ENCODE results near the gene SOWAHA.
A peak's percentile ranks its signal among the peaks of the same experiment; 100 is the strongest.

The SOWAHA gene

DNA sequence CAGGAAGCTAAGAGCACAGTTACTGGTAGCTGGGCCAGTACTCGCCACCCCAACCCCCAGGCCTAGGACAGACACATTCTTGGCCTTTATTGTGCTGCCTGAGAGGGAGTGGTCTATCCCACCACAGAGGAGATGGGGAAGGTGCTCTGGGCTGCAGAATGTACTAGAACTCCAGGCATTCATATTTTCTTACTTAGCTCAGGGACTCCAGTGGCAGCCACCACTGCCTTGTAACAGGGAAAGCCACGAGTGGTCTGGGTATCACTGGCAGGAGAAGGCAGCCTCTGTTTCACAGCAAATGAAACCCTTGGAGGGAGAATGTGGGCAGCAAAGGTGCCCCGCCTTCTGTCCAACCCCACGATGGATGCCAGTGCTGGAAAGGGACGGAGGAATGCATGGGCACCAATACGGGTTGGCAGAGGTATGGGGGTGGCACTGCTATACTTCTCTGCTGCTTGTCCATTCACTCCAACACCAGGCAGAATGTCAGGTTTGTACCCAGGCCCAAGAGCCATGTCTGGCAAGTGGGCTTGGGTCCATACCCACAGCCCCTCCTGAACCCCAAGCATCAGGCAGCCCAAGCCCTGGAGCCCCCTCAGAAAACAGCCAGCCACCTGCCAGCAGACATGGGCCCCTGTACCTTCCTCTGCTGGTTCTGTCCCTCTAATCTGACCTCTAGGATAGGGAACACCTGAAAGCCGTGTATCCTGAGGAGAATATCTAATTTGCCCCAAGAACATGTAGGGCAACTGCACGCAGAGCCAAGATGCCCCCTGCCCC is 40.6 kb upstream of the SOWAHA start:
- Histone ChIP-seq H3K9ac (ENCODE audit: low read depth, low read length) (no peak overlapping the region), H3K36me3 (ENCODE audit: insufficient read depth, low read depth, low read length) (no peaks in the 10 kb centered on the region), H3K27ac (ENCODE audit: low read length) (no peak overlapping the region), H3K27me3 (ENCODE audit: insufficient read depth, low read length) (peaks cover 32% of the 10 kb centered on the region), H3K4me1 (ENCODE audit: insufficient read depth, low read length) (peaks cover 28% of the 10 kb centered on the region), H3K9me3 (ENCODE audit: insufficient read depth, low read depth, low read length) (no peaks in the 10 kb centered on the region), H3K4me3 (ENCODE audit: low read length) (no peak overlapping the region)

DNA sequence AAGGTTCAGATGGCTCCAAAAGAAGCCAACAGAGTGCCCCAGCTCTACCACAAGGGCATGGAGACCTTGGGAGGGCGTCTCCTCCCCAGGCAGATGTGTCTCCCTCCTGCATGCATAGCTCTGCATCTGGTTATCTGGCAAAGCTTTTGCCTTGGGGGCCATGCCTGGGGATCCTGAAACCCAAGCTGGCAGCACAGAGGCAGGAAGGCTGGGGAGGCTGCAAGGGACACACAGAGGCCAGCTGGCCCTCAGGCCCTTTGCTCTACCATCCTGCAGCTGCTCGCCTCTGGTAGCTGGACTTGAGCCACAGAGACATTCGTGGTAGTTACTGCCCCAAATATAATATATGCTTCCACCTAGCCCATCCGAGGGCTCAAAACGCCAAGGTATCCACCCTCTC is 40.0 kb upstream of the SOWAHA start:
- Histone ChIP-seq H3K27me3 (ENCODE audit: insufficient read depth, low read length) (peaks cover 38% of the 10 kb centered on the region), H3K36me3 (ENCODE audit: insufficient read depth, low read depth, low read length) (no peaks in the 10 kb centered on the region), H3K9me3 (ENCODE audit: insufficient read depth, low read depth, low read length) (no peaks in the 10 kb centered on the region), H3K9ac (ENCODE audit: low read depth, low read length) (no peak overlapping the region), H3K27ac (ENCODE audit: low read length) (no peak overlapping the region), H3K4me1 (ENCODE audit: insufficient read depth, low read length) (peaks cover 28% of the 10 kb centered on the region), H3K4me3 (ENCODE audit: low read length) (no peak overlapping the region)

GRCh38 chr5:132773601-132774355 is 39.3 kb upstream of the SOWAHA start:
- H3K4me1 ChIP-seq (ENCODE audit: insufficient read depth, low read length), result peaks cover 28% of the 10 kb centered on the region
- H3K27ac ChIP-seq (ENCODE audit: low read length), result no peak overlapping the region
- no peak overlapping the region for H3K4me3 ChIP-seq (ENCODE audit: low read length)
- H3K36me3 ChIP-seq (ENCODE audit: insufficient read depth, low read depth, low read length), result no peaks in the 10 kb centered on the region
- no peaks in the 10 kb centered on the region for H3K9me3 ChIP-seq (ENCODE audit: insufficient read depth, low read depth, low read length)
- H3K27me3 ChIP-seq (ENCODE audit: insufficient read depth, low read length), result peaks cover 45% of the 10 kb centered on the region
- no peak overlapping the region for H3K9ac ChIP-seq (ENCODE audit: low read depth, low read length)

GRCh38 chr5:132774406-132774805 is 38.7 kb upstream of the SOWAHA start:
- Histone ChIP-seq H3K27me3 (ENCODE audit: insufficient read depth, low read length) (peaks cover 51% of the 10 kb centered on the region), H3K9ac (ENCODE audit: low read depth, low read length) (no peak overlapping the region), H3K4me3 (ENCODE audit: low read length) (no peak overlapping the region), H3K4me1 (ENCODE audit: insufficient read depth, low read length) (peaks cover 28% of the 10 kb centered on the region), H3K36me3 (ENCODE audit: insufficient read depth, low read depth, low read length) (no peaks in the 10 kb centered on the region), H3K27ac (ENCODE audit: low read length) (no peak overlapping the region), H3K9me3 (ENCODE audit: insufficient read depth, low read depth, low read length) (no peaks in the 10 kb centered on the region)

GRCh38 chr5:132774896-132775295 is 38.2 kb upstream of the SOWAHA start:
- Histone ChIP-seq H3K4me1 (ENCODE audit: insufficient read depth, low read length) (peaks cover 28% of the 10 kb centered on the region), H3K27ac (ENCODE audit: low read length) (no peak overlapping the region), H3K27me3 (ENCODE audit: insufficient read depth, low read length) (peaks cover 56% of the 10 kb centered on the region), H3K4me3 (ENCODE audit: low read length) (no peak overlapping the region), H3K36me3 (ENCODE audit: insufficient read depth, low read depth, low read length) (no peaks in the 10 kb centered on the region), H3K9me3 (ENCODE audit: insufficient read depth, low read depth, low read length) (no peaks in the 10 kb centered on the region), H3K9ac (ENCODE audit: low read depth, low read length) (no peak overlapping the region)

DNA sequence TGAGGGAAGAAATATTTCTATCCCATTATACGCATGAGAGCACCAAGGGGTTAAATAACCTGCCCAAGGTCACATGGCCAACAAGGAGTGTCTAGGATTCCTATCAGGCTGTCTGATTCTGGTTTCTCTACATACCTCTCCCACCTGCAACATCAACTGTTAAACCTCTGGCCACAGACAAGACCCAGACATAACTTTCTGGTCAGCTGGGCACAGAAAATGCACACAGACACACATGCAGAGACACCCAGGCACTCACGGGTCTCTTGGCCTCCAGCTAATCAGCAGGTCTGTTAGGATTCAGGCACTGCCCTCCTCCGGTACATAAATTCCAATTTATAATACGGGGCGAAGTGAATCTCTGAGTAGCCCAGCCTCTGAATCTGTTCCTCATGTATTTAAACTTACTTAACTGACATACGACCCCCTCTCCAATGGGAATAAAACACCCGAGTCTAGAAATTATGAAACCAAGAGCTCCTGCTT is 37.6 kb upstream of the SOWAHA start:
- Histone ChIP-seq H3K27me3 (ENCODE audit: insufficient read depth, low read length) (peaks cover 57% of the 10 kb centered on the region), H3K9ac (ENCODE audit: low read depth, low read length) (no peak overlapping the region), H3K36me3 (ENCODE audit: insufficient read depth, low read depth, low read length) (no peaks in the 10 kb centered on the region), H3K27ac (ENCODE audit: low read length) (no peak overlapping the region), H3K4me1 (ENCODE audit: insufficient read depth, low read length) (peaks cover 27% of the 10 kb centered on the region), H3K4me3 (ENCODE audit: low read length) (peak overlapping the region; percentile 72; the same call in 1 of the 2 replicates), H3K9me3 (ENCODE audit: insufficient read depth, low read depth, low read length) (no peaks in the 10 kb centered on the region)

GRCh38 chr5:132776131-132776937 is 36.8 kb upstream of the SOWAHA start:
- H3K27ac ChIP-seq (ENCODE audit: low read length), result no peak overlapping the region

GRCh38 chr5:132776938-132777208 is 36.2 kb upstream of the SOWAHA start:
- Histone ChIP-seq H3K9ac (ENCODE audit: low read depth, low read length) (peak overlapping the region; percentile 15; the same call in 1 of the 2 replicates), H3K4me3 (ENCODE audit: low read length) (peak overlapping the region; percentile 72; the same call in 1 of the 2 replicates), H3K36me3 (ENCODE audit: insufficient read depth, low read depth, low read length) (no peaks in the 10 kb centered on the region), H3K27ac (ENCODE audit: low read length) (no peak overlapping the region), H3K4me1 (ENCODE audit: insufficient read depth, low read length) (peaks cover 14% of the 10 kb centered on the region), H3K9me3 (ENCODE audit: insufficient read depth, low read depth, low read length) (no peaks in the 10 kb centered on the region), H3K27me3 (ENCODE audit: insufficient read depth, low read length) (peaks cover 68% of the 10 kb centered on the region)

More at GRCh38 chr5:132776131-132776937, 36.8 kb upstream of the SOWAHA start:
- Histone ChIP-seq H3K9me3 (ENCODE audit: insufficient read depth, low read depth, low read length) (no peaks in the 10 kb centered on the region), H3K9ac (ENCODE audit: low read depth, low read length) (peak overlapping the region; percentile 15; the same call in 1 of the 2 replicates), H3K27me3 (ENCODE audit: insufficient read depth, low read length) (peaks cover 63% of the 10 kb centered on the region), H3K4me1 (ENCODE audit: insufficient read depth, low read length) (peaks cover 19% of the 10 kb centered on the region), H3K36me3 (ENCODE audit: insufficient read depth, low read depth, low read length) (no peaks in the 10 kb centered on the region), H3K4me3 (ENCODE audit: low read length) (peak overlapping the region; percentile 72)

GRCh38 chr5:132777209-132778069 is 35.7 kb upstream of the SOWAHA start, which contains the start of gene SEPTIN8:
Gene SEPTIN8 (minus strand): TSS chr5:132777239. CDS start chr5:132777137, 102 bp downstream.
- no peaks in the 10 kb centered on the region for H3K36me3 ChIP-seq (ENCODE audit: insufficient read depth, low read depth, low read length)
- H3K9ac ChIP-seq (ENCODE audit: low read depth, low read length), result peak within 1 kb of the TSS; percentile 36; the same call in 1 of the 2 replicates

GRCh38 chr5:132778129-132778528 is 35.0 kb upstream of the SOWAHA start:
- H3K4me3 ChIP-seq (ENCODE audit: low read length), result peak overlapping the region; percentile 72; the same call in 1 of the 2 replicates
- peaks cover 9% of the 10 kb centered on the region for H3K4me1 ChIP-seq (ENCODE audit: insufficient read depth, low read length)
- no peak overlapping the region for H3K27ac ChIP-seq (ENCODE audit: low read length)
- H3K9me3 ChIP-seq (ENCODE audit: insufficient read depth, low read depth, low read length), result no peaks in the 10 kb centered on the region
- H3K36me3 ChIP-seq (ENCODE audit: insufficient read depth, low read depth, low read length), result no peaks in the 10 kb centered on the region
- H3K27me3 ChIP-seq (ENCODE audit: insufficient read depth, low read length), result peaks cover 71% of the 10 kb centered on the region
- no peak overlapping the region for H3K9ac ChIP-seq (ENCODE audit: low read depth, low read length)

More at GRCh38 chr5:132777209-132778069, 35.7 kb upstream of the SOWAHA start, which contains the start of gene SEPTIN8:
- peaks cover 71% of the 10 kb centered on the region for H3K27me3 ChIP-seq (ENCODE audit: insufficient read depth, low read length)
- no peak within 1 kb of the TSS for H3K27ac ChIP-seq (ENCODE audit: low read length)
- H3K9me3 ChIP-seq (ENCODE audit: insufficient read depth, low read depth, low read length), result no peaks in the 10 kb centered on the region
- H3K4me1 ChIP-seq (ENCODE audit: insufficient read depth, low read length), result peaks cover 9% of the 10 kb centered on the region
- peak within 1 kb of the TSS; percentile 72 for H3K4me3 ChIP-seq (ENCODE audit: low read length)

All from iPS-20b (cell line).